HG03565 (cell line): Measurements from ENCODE around the gene CLIC5.

Experiments
- ATAC-seq: cut with Tn5 transposase; IDR thresholded peaks from one replicate; pipeline ENCODE4 v1.9.1; 2021; ENCODE audit warnings: mild to moderate bottlenecking, moderate library complexity; ENCODE audit not compliant: unreplicated experiment

Gene CLIC5

DNA sequence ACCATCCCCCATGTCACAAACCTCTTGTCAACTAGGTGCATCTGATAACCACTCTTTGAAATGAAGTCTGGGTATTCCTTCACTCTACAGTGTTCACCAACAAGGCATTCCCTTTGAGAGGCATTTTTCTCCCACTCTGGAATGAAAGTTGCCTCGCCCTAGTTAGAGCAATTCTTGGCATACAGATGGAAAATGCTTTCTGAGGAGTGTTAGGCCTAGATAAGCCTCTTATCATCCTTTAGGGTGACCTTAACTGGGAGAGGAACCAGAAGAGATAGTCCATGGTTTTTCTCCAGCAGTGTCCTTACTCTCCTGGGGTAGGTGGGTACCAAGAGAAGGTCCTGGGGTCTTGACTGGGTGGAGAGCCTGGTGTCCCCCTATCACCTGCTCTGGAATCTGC lies 14.8 kb downstream of the CLIC5 start:
- no peak for ATAC-seq

DNA sequence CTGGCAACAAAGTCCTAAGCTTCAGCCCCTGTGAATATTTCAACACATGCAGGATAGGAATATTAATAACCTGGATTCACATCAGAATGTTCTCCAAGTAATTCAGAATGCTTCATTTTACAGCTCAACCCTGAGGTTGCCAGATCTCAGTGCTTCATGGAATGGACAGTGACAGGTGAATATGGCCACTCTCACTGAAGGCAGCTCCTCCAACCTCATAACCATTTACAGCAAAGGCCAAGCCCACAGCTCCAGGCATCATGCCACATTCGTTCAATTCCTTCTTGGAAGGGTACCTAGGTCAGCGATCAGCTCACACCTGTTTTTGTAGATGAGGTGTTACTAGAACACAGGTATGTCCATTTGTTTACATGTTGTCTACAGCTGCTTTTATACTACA lies 17.1 kb downstream of the CLIC5 start:
- no peak for ATAC-seq

DNA sequence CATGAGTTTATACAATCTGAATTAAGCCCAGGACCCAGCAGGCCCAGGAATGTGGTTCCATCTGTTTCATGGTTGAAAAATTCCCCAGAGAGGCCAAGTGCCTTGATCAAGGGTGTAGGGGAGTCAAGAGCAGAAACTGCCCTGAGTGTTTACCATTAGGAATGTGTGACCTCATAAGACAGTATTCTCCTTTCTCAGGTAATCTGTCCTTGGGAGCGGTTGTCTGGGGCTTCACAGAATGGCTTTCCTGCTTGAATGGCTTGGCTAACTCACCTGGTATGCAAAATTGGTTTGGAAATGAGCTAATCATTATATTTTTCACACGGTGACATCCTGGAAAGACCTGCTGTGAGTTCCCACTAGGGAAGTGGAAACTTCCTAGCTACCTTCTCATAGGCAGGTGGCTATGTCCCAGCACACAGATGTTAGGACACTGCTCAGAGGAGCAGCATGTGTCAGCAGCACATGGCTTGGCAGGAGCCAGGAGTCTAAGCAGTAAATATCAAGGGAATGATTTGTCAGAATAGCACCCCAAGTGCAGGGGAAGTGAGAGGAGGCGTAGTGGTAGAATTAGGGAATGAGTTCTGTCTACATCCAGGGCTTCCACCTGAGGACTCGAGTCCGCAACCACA lies 17.7 kb downstream of the CLIC5 start:
- ATAC-seq = no peak

DNA sequence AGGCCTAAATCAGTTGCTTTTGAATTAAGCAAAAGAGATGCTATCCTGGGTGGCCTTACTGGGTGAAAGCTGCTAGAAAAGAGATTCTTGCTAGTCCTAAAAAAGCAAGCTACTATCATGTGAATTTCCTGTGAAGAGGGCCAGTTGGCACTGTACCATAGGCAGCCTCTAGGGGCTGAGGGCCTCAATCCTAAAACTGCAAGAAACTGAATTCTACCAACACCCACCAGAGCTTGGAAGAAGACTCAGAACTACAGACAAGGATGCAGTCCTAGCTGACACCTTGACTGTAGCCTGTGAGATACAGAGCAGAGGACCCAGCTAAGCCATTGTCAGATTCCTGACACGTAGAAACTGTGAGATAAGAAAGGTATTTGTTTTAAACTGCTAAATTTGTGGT lies 24.5 kb downstream of the CLIC5 start:
- ATAC-seq = no peak

DNA sequence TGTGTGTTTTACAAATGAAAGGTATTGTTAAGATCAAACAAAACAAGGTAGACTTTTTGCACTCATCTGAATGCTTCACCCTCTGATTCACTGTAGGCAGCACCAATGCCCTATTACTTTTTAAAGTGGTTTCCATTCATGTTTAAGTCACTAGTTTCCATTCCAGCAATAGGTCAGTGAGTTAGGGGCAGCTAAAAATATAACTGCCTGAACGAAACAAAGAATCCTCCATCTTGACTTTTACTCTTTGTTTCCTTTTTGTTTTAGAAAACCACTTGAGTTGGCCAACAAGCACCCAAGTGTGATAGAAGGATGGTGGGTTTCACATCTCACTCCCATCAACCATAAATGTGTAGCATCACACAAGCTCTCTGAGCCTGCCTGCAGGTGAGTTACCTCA lies 25.5 kb downstream of the CLIC5 start:
- ATAC-seq = peak; percentile 60

DNA sequence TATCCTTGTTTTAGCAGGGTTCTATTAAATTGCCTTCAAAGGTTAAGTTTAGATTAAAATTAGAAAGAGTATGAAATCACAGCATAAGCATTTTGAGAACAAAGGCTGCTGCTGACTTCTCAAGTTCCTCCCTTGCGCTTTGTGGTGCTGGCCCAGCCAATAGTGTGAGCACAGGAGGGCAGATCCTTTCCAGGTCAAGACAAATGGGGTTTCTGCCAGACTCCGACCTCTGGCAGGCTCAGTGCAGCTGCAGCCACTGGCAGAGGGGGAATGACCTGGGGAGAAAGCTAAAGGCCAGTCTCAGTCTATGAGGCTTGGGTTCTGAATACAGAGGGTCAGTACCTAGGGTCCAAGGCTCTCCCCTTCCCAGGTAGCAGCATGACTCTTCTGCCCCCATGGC lies 27.0 kb downstream of the CLIC5 start:
- no peak for ATAC-seq

DNA sequence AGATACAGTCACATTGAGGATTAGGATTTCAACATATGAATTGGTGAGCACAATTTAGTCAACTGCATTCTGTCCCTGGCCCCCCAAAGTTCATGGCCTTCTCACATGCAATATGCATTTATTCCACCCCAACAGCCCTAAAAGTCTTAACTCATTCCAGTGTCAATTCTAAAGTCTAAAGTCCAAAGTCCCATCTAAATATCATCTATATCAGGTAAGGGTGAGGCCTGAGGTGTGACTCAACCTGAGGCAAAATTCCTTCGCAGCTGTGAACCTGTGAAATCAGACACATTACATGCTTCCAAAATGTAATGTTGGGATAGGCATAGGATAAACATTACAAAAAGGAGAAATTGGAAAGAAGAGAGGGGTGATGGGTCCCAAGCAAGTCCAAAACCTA lies 27.8 kb downstream of the CLIC5 start:
- no peak for ATAC-seq

DNA sequence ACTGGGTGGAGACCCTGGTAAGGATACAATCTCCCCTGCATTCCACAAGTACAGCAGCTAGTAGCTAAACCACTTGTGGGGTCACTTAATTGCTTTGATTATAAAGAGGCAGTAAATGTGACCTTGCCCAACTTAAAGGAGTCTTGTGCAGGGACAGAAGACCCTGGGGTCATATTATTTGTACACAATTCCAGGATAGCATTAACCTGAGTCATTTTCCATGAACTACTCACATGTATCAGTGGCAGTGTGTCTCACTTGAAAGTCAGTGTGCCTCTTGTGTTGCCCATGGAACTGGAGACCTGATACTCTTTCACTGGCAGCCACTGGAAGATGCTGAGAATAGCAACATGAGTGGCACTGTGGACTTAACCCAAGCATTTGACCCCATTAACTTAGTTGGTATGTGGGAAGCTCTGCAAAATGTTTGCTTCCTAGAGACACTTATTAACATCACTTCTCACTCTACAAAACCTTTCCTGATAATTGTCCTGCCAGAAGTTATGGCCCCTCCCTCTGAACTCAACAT lies 28.9 kb downstream of the CLIC5 start:
- no peak for ATAC-seq

DNA sequence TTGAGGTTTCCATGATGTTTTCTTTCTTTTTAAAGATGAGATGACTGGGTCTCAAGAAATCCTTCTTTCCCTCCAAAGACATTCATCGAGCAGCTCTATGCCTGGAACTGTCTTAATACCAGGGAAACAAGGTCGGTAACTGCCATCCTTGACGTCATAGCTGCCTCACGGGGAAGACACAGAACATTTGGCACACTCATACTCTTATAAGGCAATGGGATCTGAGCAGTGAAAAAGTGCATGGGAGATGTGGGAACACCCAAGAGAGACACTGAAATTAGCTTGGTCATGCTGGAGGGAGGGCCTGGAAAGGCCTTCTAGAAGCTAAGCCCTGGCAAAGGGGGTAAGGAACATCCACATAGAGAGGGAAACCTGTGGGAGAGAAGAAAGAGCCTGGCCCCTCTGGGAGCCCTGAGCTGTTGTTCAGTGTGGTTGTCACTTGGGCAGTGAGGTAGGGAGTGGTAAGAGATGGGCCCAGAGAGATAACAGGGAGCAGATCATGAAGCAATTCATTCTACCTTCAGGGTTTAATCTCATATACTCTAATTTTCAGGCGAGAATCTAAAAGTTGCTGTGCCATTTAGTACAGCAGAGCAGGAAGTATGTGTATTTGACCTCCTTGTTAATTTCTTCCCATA lies 30.8 kb downstream of the CLIC5 start:
- no peak for ATAC-seq

DNA sequence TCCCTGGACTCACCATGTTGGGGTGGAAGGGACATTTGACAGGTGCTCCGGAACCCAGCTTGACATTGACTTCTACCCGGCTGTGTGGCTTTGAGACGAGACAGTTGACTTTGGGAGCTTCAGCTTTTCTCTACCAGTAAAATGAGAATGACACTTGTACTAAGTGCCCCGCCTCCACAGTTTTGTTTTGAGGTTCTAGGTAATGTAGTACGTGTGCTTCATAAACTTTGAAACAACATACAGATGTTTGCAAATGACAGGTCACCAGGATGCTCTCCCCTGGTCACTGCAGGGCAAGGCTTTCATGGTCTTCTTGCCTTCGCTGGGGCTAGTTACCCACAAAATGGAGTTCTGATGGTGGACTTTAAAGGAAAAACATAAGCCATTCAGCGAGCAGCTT lies 31.3 kb downstream of the CLIC5 start:
- no peak for ATAC-seq

DNA sequence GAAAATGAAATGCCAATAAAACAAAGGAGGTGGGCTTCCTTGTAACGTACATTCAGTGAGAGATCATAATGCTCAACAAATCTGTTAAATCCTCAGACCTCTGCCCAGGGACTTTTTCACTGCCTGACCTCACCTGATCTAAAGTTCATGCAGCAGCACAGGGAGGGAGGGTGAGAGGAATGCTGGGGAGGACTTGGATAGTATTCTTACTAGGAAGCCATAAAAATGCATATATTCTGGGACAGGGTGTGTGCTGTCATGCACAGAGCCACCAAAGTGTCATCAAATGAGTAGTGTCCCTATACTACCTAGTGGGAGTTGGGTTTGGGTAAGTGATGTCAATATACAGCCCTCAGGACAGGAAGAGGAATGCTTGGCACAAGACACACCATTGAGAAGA lies 32.6 kb downstream of the CLIC5 start:
- no peak for ATAC-seq

DNA sequence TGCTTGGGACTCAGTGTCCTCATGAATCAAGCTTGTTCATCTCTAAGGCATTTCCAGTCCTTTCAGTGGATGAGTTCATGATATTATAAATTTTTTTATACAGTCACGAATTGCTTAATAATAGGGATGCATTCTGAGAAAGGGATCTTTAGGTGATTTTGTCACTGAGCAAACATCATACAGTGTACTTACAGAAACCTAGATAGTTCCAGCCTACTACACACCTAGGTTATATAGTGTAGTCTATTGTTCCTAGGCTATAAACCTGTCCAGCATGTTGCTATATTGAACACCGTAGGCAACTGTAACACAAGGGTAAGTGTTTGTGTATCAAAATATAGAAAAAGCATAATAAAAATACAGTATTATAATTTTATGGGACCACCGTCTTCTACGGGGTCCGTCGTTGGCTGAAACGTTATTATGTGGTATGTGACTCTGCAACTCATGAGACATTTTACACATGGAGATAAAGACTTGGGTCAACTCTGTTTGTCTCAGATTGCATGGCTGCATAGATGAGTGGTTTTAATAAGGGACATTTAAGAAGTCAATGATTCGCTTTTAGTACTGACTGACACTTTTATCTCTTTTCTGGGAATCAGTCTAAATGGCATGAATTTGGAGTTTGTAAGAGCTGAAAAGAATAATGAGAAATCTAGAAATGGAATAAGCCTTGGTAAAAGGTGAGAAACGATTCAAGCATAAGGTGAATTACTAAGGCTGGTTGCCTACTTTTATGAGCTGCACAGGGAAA lies 33.2 kb downstream of the CLIC5 start:
- ATAC-seq = no peak

DNA sequence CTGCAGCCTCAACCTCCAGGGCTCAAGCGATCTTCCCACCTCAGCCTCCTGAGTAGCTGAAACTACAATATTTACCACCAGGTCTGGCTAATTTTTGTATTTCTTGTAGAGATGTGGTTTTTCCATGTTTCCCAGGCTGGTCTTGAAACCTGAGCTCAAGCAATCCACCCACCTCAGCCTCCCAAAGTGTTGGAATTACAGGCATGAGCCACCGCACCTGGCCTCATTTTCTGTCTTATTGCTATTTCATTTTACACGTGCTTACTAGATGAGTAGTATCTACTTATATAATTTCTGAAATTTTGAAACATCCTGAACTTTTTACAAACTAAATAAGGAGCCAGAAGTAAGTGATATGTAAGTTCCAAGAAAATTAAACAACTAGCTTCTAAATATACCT lies 34.6 kb downstream of the CLIC5 start:
- no peak for ATAC-seq

DNA sequence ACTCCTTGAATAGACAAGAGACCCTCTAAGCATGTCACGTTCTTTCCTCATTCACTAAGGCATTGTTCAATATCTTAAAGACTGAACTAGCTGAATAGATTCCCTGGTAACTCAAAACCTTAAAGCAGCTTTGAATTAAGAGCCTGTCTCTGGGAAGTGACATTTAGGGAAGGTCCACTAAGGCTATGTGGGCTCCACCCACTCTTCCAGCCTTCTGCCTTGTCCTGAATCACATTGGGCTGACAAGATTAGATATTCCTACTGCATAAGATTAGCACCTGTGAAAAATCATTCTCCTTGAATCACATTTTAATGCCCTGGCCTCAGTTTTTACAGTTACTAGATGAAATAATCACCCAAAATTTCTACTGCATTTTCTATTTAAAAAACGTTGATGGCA lies 36.3 kb downstream of the CLIC5 start:
- ATAC-seq = no peak

DNA sequence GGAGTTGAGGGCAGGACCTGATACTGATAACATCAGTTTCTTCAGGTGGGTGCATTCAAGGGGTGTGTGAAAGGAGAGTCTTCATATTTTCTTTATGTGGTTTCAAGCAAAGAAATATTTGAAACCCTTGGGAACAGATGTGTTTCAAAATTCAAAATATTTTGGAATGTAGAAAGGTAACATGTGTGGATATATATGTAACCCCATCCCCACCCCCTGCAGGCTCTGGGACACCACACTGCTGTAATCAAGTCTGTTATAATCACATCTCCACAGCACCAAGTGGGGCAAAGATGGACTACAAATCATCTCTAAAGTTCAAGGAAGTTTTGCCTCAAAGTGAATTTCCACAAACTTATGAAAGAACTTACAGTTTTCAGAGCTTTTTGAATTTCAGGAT lies 41.1 kb downstream of the CLIC5 start:
- ATAC-seq = no peak

DNA sequence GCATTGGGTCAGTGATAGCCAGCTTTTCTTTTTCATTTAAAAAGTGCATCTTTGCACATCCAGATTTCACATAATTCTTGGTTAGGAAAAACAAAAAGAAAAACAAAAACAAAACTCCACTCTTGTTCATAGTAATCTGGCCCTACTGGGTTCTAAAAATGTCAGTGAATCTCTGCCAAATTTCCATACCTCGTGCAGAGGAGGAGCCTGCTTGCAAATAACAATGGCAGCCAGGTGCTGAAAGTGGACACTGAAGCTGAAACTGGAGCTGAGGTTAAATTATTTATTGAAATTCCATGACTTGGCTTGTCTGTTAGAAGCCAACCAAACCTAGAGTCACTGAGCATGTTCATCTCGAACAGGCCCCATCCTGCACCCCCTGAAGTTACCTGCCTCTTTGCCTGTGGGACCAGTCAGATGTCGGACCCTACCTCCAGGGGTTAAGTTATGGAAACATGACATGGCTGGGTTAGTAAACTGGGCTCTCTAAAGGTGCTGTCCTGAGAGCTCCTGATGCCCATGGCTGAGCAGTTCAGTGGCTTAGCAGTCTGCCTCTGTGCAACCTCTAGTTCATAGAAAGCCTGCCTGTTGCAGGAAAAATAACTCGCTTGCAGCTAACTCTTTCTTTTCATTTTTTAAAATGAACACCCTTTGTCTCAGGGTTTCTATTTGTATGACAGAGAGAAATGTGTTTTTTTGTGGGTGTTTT lies 42.7 kb downstream of the CLIC5 start:
- ATAC-seq = no peak

DNA sequence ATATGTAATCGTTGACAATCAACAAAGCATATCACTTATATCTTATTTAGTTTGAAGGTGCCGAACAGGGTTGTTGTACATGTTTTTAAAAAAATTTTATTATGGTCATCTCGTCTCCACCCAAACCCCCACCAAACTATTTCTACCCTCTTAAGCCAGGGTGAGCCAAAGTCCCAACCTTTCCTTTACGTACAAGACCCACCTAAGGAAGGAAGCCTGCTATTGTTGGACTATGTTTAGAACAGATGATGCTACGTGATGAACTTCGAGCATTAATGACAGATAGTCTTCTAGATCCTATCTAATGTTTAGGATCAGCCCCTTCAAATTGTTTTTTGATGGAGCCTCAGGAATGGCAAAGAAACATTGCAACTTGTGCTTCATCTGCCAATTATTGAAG lies 44.4 kb downstream of the CLIC5 start:
- ATAC-seq = no peak

DNA sequence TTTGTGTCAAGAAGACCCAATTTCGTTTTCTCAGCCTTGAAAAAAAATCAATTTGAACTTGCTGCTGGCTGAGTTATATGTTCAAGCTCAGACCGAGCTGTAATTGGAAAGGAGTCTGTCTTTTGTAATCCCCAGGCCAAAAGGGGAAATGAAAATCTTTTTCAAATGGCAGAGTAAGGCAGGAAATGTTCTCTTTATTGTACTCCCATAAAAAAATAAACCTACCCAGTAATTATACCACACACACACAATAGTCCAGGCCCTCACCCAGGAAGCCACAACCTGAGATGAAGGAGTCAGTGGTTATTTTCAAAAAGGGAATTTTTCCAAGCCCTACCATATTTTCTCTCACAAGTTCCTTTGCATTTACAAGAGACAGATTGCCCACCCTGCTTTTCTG lies 45.3 kb downstream of the CLIC5 start:
- no peak for ATAC-seq

DNA sequence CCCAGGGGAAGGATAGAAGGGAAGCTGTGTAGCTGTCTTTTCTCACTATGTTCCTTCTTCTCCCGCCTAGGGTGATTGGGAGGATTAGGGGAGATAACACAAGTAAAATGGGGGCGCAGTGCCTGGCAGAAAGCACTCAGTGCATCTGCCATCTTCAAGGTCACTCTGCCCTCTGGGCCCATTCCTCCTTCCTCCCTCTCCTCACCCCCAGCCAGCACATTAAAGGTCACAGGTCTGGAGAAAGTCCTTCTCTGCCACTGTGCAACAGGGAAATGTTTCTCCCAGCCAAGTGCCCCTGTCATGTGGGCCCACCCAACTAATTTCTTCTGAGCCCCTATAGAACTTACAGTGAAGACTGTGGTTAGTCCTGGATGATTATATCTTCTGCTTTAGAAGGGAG lies 45.8 kb downstream of the CLIC5 start:
- no peak for ATAC-seq

DNA sequence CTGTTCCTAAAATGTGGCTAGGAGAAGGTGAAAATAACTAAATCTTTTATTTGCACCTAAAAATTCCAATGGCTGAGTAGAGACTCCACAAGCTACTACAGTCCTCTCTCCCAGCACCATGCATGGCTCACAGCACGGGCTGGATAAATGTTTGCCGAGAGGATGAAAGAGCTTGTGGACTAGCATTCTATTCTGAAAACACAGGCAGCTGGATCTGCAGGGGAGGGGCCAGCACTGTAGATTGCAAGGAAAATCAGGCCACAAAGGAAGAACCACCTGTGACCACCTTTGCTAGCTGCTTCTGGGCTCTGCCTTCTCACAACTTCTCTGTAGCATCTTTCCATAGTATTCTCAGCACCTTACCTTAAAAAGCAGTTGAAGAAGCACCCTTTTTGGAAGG lies 46.6 kb downstream of the CLIC5 start:
- no peak for ATAC-seq

DNA sequence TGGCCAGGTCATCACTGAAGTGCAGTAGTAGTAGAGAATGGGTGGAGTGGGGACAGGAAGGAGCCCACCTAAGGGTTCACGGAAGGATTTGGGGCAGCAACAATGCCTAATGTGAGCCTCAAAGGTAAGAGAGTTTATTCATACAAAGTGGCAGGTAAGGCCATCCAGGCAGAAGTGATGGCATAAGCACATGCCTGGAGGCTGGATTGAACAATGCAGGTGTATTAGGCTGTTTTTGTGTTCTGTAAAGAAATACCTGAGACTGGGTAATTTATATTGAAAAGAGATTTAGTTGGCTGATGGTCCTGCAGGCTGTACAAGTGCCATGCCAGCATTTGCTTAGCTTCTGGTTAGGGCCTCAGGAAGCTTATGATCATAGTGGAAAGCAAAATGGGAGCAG lies 48.3 kb downstream of the CLIC5 start:
- no peak for ATAC-seq

DNA sequence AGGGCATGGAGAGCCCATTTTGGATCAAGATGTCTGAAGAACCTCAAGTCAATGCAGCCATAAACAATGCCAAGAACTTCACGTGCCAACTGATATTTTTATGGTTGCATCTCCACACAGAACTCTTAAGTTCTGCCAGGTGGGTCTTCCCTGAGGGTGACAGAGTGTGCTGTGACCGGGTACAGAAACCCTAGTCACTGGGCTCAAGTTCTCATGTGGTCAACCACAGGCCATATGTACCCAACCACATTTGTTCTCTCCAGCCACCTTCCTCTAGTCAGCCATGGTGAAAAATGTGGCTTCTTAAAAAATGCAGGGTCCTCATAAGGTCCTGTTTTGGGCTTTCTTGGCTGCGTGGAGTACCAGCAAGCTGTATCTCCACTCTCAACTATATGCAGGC lies 48.9 kb downstream of the CLIC5 start:
- ATAC-seq = no peak
